GM13976 (cell line): ENCODE results near the gene COL13A1.

Experiments
- DNase-seq: peaks from one replicate; pipeline ENCODE4 v3.0.0; 2012; ENCODE audit warnings: low spot score
- in situ Hi-C: fragments of 300-500 bp; cut with MboI; formaldehyde crosslinking; loops from one replicate; pipeline ENCODE4 v1.12.0; 2022; ENCODE audit warnings: low sequenced_read_pairs, mixed read lengths, inconsistent platforms; ENCODE audit not compliant: unreplicated experiment
- TF ChIP-seq, protein P1 (sequence below): IDR thresholded peaks from 2 replicates; pipeline ENCODE4 v1.5.1; 2012; ENCODE audit warnings: borderline replicate concordance, mild to moderate bottlenecking; ENCODE audit not compliant: insufficient read depth; ENCODE audit errors: extremely low read depth, missing control alignments, control extremely low read depth

The COL13A1 gene

DNA sequence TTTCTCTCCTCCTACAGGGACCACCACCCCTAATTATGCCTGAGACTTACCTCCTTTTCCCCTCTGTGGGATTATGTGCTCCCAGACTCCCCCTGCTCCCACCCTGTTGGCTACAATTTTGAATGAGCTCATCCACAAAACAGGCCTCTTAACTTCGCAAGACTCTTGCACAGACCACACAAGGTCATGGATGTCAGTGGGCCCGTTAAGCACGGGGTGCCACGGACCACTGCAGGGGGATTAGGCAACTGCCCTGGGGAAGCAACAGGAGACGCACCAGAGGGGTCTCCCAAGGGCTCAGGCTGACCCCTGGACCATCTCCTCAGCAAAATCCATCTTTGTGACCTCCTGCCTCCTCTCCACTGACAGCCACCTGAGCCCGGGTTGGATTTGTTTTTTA lies 42.1 kb upstream of the COL13A1 start:
- no peak for DNase-seq
- in situ Hi-C loops: no loop called here
- TF ChIP-seq, protein P1, sequence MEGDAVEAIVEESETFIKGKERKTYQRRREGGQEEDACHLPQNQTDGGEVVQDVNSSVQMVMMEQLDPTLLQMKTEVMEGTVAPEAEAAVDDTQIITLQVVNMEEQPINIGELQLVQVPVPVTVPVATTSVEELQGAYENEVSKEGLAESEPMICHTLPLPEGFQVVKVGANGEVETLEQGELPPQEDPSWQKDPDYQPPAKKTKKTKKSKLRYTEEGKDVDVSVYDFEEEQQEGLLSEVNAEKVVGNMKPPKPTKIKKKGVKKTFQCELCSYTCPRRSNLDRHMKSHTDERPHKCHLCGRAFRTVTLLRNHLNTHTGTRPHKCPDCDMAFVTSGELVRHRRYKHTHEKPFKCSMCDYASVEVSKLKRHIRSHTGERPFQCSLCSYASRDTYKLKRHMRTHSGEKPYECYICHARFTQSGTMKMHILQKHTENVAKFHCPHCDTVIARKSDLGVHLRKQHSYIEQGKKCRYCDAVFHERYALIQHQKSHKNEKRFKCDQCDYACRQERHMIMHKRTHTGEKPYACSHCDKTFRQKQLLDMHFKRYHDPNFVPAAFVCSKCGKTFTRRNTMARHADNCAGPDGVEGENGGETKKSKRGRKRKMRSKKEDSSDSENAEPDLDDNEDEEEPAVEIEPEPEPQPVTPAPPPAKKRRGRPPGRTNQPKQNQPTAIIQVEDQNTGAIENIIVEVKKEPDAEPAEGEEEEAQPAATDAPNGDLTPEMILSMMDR: no peak

- in situ Hi-C loops: no loop called here
- no peak for DNase-seq
- TF ChIP-seq, protein P1: no peak
Measured at GRCh38 chr10:69760072-69760471, 41.6 kb upstream of the COL13A1 start.

DNA sequence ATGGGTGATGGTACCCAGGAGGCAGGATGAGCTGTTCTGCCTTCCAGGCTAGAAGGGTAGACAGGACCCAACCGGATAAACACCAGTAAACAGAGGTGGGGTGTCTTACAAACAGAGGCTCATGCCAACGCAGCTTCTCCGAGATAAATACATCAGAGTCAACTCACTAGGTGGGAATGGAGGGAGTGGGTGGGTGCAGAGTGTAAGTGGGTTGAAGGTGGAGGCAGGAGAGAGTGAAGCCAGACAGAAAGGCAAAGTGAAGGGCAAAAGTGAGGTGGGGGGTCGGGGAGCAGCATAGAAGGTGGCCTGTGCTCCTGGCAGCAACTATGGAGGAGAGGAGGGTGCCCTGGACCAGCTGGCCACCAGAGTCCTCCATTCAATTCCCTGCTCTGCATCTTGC lies 40.4 kb upstream of the COL13A1 start:
- in situ Hi-C loops: no loop called here
- no peak for DNase-seq

DNA sequence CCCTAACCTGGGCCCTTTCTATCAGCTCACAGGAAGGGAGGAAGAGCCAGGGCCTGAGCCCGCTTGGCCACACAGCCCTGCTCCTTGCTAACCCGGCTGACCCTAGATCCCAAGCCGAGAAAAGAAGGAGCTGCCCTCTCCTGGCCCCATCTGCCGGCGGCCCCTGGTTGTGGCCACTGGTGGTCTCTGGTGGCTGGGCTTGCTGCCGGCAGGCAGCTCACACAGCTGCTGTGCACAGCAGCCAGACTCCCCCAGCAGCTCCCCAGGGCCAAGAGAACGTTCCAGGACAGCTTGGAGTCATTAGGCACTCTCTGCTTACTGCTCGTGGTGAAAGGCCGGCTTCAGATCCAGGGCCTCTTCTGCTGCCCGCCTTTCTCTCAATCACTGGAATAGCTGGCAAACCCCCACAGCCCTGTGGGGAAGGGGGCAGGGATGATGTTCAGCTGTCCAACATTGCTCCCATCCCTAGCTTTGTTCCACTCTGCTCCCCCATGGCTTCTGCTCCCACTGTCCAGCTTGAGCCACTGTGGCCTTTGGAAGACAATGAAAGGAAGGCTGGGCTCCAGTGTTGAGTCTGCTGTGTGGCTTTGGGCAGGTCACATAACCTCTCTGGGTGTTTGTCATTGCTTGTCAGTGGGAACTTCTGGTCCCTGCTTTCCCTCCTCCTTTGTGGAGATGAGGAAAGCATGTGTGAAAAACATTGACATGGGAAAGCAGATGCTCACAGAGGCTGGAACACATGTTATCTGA lies 35.4 kb upstream of the COL13A1 start:
- TF ChIP-seq, protein P1: no peak
- no peak for DNase-seq
- in situ Hi-C loops: no loop called here

More for the DNA sequence above, 40.4 kb upstream of the COL13A1 start:
- TF ChIP-seq, protein P1: no peak

DNA sequence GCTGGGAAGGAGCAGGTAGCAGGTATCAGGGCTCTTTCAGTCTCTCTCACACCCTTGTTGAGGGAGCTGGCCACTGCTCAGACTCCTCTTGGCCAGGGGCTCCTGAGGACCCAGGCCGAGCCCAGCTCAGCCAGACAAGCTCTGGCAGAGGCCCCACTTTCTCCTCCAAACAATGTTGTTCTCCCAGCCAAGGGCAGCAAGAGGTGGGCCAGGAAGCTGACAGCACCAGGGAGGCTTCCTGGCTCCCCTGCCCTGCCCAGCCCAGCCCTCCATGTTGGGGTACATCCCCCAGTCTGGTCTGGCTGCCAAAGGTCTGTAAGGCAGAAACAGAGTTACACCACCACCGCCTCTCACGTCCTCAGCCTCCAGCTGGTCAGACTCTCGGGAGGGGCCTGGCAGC lies 33.9 kb upstream of the COL13A1 start:
- in situ Hi-C loops: no loop called here
- TF ChIP-seq, protein P1: no peak
- DNase-seq: no peak

DNA sequence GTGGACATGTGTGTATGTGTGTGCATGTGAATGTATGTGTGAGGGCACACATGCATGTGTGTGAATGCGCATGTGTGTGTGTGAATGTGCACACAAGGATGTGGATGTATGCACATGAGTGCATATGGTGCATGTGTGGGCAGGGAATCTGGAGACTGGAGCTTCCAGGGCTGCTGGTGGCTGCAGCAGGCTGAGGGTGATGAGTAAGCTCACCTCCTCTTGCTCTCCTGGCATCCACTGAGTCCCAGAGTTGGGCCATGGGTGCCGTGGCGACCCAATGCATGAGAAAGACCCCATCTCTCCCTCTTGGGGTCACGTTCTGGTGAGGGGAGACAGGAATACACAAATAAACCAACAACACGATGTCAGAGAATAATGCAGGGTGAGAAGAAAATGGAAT lies 33.3 kb upstream of the COL13A1 start:
- TF ChIP-seq, protein P1: no peak
- DNase-seq: no peak
- in situ Hi-C loops: no loop called here
